Measurements from ENCODE around the gene TMEM121.

Gene TMEM121

DNA sequence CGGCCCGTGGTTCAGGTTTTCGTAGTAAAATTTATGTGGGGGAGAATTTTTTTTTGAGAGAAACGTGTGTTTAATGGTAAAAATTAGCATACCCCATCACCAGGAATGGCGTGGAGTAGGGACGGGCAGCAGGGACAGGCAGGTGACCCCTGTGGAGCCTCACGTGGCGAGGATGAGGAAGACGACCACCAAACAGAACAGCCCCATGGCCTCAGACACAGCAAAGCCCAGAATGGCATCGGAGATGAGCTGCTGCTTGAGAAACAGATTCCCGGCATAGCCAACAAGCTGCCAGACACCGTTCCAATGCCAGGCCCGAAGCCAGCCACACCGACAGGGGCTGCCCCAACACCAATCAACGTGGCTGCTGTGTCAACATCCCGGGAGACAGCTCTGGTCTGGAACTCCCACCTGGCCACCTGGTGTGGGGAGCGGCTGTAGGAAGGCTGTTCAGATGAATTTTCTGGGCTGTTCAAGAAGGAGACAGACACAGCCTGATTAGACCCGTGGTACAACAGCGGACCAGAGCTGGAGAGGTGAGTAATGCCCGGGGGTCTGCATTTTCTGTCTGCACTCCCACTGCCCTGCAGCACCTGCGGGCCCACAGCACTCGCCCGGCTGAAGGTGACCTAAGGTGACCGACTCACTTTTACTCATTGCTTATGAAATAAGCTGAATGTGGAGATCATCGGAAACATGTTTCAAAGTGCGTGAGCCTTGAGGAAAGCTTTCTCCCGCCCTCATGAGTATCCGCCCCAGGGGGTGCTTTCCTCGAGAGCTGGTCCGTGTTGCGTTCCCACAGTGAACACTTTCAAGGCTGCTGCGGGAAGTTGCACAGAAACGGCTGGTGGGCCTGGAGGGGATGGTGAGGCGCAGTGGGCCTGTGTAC lies 10.6 kb downstream of the TMEM121 start:
- Histone ChIP-seq H3K27me3 (ENCODE audit: low read depth, low read length) (peaks cover 25% of the 10 kb centered on the region), H3K79me2 (ENCODE audit: low read length) (no peaks in the 10 kb centered on the region), H3K9me3 (ENCODE audit: insufficient read depth, low read length) (no peaks in the 10 kb centered on the region), H3K36me3 (replicated peaks; ENCODE audit: low read depth, low read length) (no peaks in the 10 kb centered on the region), H3K4me3 (ENCODE audit: low read length) (no peak overlapping the region), H3K27ac (ENCODE audit: low read length) (no peak overlapping the region), H3K4me1 (ENCODE audit: low read length) (no peaks in the 10 kb centered on the region), H2AFZ (ENCODE audit: low read depth, low read length) (no peak overlapping the region), H4K20me1 (ENCODE audit: insufficient read depth, low read length) (no peaks in the 10 kb centered on the region), H3K4me2 (ENCODE audit: low read length) (no peak overlapping the region), H3K9ac (ENCODE audit: low read length) (no peak overlapping the region)
- TF ChIP-seq EZH2phosphoT487 (IDR thresholded peaks at IDR 0.05; ENCODE audit: low read depth) = no peak
- TF ChIP-seq, protein P1, sequence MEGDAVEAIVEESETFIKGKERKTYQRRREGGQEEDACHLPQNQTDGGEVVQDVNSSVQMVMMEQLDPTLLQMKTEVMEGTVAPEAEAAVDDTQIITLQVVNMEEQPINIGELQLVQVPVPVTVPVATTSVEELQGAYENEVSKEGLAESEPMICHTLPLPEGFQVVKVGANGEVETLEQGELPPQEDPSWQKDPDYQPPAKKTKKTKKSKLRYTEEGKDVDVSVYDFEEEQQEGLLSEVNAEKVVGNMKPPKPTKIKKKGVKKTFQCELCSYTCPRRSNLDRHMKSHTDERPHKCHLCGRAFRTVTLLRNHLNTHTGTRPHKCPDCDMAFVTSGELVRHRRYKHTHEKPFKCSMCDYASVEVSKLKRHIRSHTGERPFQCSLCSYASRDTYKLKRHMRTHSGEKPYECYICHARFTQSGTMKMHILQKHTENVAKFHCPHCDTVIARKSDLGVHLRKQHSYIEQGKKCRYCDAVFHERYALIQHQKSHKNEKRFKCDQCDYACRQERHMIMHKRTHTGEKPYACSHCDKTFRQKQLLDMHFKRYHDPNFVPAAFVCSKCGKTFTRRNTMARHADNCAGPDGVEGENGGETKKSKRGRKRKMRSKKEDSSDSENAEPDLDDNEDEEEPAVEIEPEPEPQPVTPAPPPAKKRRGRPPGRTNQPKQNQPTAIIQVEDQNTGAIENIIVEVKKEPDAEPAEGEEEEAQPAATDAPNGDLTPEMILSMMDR (IDR thresholded peaks at IDR 0.05; ENCODE audit: low read depth, low read length) = no peak

DNA sequence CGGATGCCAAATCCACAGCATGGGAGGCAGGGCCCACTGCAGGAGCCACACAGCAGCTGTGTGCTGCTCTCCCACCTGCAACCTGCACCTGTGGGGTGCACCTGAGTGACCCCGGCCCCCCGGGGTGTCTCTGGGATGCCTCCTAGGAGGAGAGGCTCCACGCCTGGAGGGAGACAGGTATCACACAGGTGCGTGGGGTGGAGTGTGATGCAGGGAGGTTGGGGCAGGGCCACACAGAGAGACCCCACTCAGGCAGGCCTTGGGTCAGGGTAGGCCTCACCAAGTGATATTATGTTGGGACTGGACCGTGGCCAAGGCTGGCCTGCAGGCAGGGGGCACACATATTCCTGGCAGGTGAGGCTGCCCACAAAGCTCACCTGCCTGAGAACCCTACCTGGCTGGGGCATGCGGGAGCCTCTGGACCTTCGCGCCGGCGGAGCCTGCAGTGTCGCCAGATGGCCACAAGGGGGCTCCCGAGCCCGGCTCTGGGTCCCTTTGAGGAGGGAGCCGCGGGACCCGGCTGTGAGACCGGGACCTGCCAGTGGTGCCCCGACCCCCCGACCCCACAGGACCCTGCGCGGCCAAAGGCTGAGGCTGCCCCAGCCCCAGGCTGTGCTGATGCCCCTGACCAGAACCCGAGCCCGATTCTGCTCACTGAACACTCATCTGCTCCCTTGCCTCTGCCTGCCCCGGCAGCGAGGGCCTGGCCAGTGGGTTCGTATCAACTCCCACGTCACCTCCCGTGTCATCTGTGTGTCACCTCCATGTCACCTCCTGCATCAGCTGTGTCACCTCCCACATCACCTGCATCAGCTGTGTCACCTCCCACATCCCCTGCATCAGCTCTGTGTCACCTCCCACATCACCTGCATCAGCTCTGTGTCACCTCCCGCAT lies 11.4 kb downstream of the TMEM121 start:
- Histone ChIP-seq H3K4me2 (ENCODE audit: low read length) (peak overlapping the region; percentile 53), H3K9ac (ENCODE audit: low read length) (no peak overlapping the region), H3K36me3 (replicated peaks; ENCODE audit: low read depth, low read length) (no peaks in the 10 kb centered on the region), H2AFZ (ENCODE audit: low read depth, low read length) (no peak overlapping the region), H3K79me2 (ENCODE audit: low read length) (no peaks in the 10 kb centered on the region), H3K4me1 (ENCODE audit: low read length) (no peaks in the 10 kb centered on the region), H3K27me3 (ENCODE audit: low read depth, low read length) (peaks cover 28% of the 10 kb centered on the region), H3K27ac (ENCODE audit: low read length) (no peak overlapping the region), H4K20me1 (ENCODE audit: insufficient read depth, low read length) (no peaks in the 10 kb centered on the region), H3K9me3 (ENCODE audit: insufficient read depth, low read length) (0 out of 2 replicates have a peak, but pooled peaks cover 2% of the 10 kb centered on the region), H3K4me3 (ENCODE audit: low read length) (no peak overlapping the region)
- TF ChIP-seq, protein P1 (IDR thresholded peaks at IDR 0.05; ENCODE audit: low read depth, low read length) = peak; percentile 87
- no peak for TF ChIP-seq EZH2phosphoT487 (IDR thresholded peaks at IDR 0.05; ENCODE audit: low read depth)

DNA sequence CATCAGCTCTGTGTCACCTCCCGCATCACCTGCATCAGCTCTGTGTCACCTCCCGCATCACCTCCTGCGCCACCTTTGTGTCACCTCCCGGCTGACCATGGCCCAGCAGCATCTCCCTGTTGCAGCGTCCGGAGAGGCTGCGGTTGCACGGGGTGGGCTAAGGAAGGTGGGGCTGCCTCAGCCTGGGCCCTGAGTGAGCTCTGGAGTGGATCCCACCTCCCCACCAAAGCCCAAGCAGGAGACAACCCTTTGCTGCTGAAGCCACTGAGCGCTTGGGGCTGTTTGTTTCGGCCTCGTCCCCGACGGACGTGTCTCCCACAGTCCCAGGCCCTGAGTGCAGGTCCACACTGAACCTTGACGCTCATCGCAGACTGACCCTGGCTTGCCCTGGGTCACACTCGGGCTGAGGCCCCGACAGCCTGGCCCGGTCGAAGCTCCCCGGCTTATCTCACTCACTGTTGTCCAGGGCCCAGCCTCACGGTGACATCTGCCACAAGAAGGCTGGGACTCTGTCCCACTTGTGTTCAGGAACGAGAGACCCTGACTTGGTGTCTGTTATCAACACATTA lies 12.2 kb downstream of the TMEM121 start:
- Histone ChIP-seq H3K4me3 (ENCODE audit: low read length) (no peak overlapping the region), H2AFZ (ENCODE audit: low read depth, low read length) (no peak overlapping the region), H4K20me1 (ENCODE audit: insufficient read depth, low read length) (no peaks in the 10 kb centered on the region), H3K27ac (ENCODE audit: low read length) (no peak overlapping the region), H3K9me3 (ENCODE audit: insufficient read depth, low read length) (peaks cover 7% of the 10 kb centered on the region; the same call in 1 of the 2 replicates), H3K9ac (ENCODE audit: low read length) (no peak overlapping the region), H3K79me2 (ENCODE audit: low read length) (no peaks in the 10 kb centered on the region), H3K36me3 (replicated peaks; ENCODE audit: low read depth, low read length) (no peaks in the 10 kb centered on the region), H3K4me2 (ENCODE audit: low read length) (no peak overlapping the region), H3K4me1 (ENCODE audit: low read length) (no peaks in the 10 kb centered on the region), H3K27me3 (ENCODE audit: low read depth, low read length) (peaks cover 29% of the 10 kb centered on the region)
- TF ChIP-seq, protein P1 (IDR thresholded peaks at IDR 0.05; ENCODE audit: low read depth, low read length) = no peak
- TF ChIP-seq EZH2phosphoT487 (IDR thresholded peaks at IDR 0.05; ENCODE audit: low read depth) = no peak

Data from OCI-LY3 (cell line).